Osteocyte (in vitro differentiated cells): ENCODE results near the gene TUBB2B. TPM values are rescaled to one million over a fixed set of nuclear protein-coding genes. Genes with fewer than 3 reads are reported as not detected.
A peak's percentile ranks its signal among the peaks of the same experiment; 100 is the strongest.

Experiments used
- DNase-seq: peaks from one replicate; pipeline ENCODE4 v3.0.0; 2021; ENCODE audit warnings: mixed read lengths; ENCODE audit not compliant: unreplicated experiment; ENCODE audit errors: extremely low spot score
- H3K27ac Mint-ChIP-seq: one replicate; pipeline ENCODE4 v1.8.0; 2021; ENCODE audit warnings: mild to moderate bottlenecking, mixed read lengths; ENCODE audit not compliant: unreplicated experiment
- H3K27me3 Mint-ChIP-seq: one replicate; pipeline ENCODE4 v1.8.0; 2021; ENCODE audit warnings: mixed read lengths; ENCODE audit not compliant: unreplicated experiment
- H3K36me3 Mint-ChIP-seq: one replicate; pipeline ENCODE4 v1.8.0; 2021; ENCODE audit warnings: mixed read lengths; ENCODE audit not compliant: unreplicated experiment
- H3K4me1 Mint-ChIP-seq: one replicate; pipeline ENCODE4 v1.8.0; 2021; ENCODE audit warnings: mixed read lengths; ENCODE audit not compliant: unreplicated experiment
- H3K4me3 Mint-ChIP-seq: one replicate; pipeline ENCODE4 v1.8.0; 2021; ENCODE audit warnings: mild to moderate bottlenecking, moderate library complexity, mixed read lengths; ENCODE audit not compliant: unreplicated experiment
- H3K9me3 Mint-ChIP-seq: one replicate; pipeline ENCODE4 v1.8.0; 2021; ENCODE audit warnings: mixed read lengths; ENCODE audit not compliant: unreplicated experiment
- CTCF ChIP-seq: fragments of 200-600 bp; sonication (generic); IDR thresholded peaks from 2 replicates; pipeline ENCODE4 v1.5.0; 2021; ENCODE audit warnings: antibody characterized with exemption, mild to moderate bottlenecking, moderate library complexity
- total RNA-seq: library from RNA; stranded (reverse); gene quantifications from 2 replicates; pipeline ENCODE4 v1.2.1, GENCODE V29; 2021

TUBB2B gene
- total RNA-seq, 1 donor from 2014 or later, result 61.7 TPM

DNA sequence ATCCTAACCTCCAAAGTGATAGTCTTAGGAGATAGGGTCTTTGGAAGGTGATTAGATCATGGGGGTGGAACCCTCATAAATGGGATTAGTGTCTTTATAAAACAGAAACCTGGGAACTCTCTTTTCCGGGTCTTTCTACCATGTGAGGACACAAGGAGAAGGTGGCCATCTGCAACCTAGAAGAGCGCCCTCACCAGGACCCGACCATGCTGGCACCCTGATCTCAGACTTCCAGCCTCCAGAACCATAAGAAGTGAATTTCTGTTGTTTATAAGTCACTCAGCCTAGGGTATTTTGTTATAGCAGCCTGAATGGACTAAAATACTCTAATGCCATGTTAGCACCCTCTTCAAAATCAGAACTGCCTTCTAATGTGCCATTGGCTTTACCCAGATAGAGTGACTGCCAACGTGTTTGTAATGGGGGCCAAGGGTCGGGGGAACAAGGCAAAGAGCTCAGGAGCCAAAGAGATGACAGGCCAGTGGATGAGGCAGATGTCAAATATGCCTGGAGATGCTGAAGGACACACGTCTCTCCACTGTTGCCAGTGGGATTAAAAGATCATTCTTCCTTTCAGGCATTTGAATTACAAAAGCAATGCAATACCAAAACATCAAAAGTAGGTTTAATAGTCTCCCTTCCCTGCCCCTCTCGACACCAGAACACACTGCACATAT lies 21.0 kb downstream of the TUBB2B start:
- Mint-ChIP-seq H3K36me3 (no peaks in the 10 kb centered on the region), H3K9me3 (no peaks in the 10 kb centered on the region), H3K27ac (peak overlapping the region; percentile 73), H3K27me3 (no peaks in the 10 kb centered on the region), H3K4me1 (peaks cover 36% of the 10 kb centered on the region), H3K4me3 (no peak overlapping the region)
- TF ChIP-seq CTCF, result no peak
- peak; percentile 30 for DNase-seq

DNA sequence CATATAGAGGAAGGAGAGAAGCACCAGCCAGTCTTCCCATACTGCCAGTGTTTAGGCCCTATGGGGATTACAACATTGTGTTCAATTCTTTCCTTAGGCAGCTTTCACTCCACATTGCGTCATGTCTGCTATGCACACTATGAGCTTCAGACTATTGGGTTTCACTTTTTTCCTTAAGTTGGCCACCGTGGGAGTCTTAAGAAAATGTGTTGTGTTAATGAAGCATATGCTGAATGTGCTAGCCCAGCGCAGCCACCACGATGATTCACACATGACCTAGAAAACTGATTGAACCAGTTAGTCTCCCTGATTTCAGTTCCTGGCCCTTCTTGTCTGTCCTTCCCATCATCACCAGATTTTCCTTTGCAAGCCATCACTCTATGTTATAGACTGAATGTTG lies 21.5 kb downstream of the TUBB2B start:
- H3K27me3 Mint-ChIP-seq, result no peaks in the 10 kb centered on the region
- H3K4me3 Mint-ChIP-seq, result no peak overlapping the region
- peak overlapping the region; percentile 73 for H3K27ac Mint-ChIP-seq
- H3K36me3 Mint-ChIP-seq, result no peaks in the 10 kb centered on the region
- no peak for TF ChIP-seq CTCF
- H3K4me1 Mint-ChIP-seq, result peaks cover 33% of the 10 kb centered on the region
- H3K9me3 Mint-ChIP-seq, result no peaks in the 10 kb centered on the region
- peak; percentile 68 for DNase-seq

DNA sequence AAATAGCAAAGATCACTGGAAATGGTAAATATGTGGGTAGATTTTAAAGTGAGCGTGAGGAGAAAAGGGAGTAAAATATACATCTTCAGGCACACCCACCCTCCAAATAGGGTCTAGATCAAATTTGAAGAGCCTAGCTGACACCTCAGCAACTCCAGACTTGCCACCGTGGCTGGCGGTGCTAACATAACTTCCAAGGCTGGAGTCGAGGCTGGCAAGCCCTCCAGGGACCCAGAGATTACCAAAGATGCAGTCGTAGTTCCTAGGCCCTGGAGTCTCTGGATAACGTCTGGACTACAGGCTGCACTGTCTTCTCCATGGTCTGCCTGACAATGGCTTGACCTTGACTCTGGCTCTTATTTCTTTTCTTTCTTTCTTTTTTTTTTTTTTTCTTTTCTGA lies 22.5 kb downstream of the TUBB2B start:
- Mint-ChIP-seq H3K27ac (no peak overlapping the region), H3K27me3 (no peaks in the 10 kb centered on the region), H3K36me3 (no peaks in the 10 kb centered on the region), H3K9me3 (no peaks in the 10 kb centered on the region), H3K4me3 (no peak overlapping the region), H3K4me1 (peaks cover 33% of the 10 kb centered on the region)
- DNase-seq, result peak; percentile 53
- no peak for TF ChIP-seq CTCF

- no peaks in the 10 kb centered on the region for H3K9me3 Mint-ChIP-seq
- peaks cover 16% of the 10 kb centered on the region for H3K4me1 Mint-ChIP-seq
- H3K27ac Mint-ChIP-seq, result no peak overlapping the region
- no peak for TF ChIP-seq CTCF
- no peaks in the 10 kb centered on the region for H3K36me3 Mint-ChIP-seq
- no peaks in the 10 kb centered on the region for H3K27me3 Mint-ChIP-seq
- H3K4me3 Mint-ChIP-seq, result no peak overlapping the region
- DNase-seq, result peak; percentile 19
Measured at GRCh38 chr6:3202999-3203696, 24.3 kb downstream of the TUBB2B start.

DNA sequence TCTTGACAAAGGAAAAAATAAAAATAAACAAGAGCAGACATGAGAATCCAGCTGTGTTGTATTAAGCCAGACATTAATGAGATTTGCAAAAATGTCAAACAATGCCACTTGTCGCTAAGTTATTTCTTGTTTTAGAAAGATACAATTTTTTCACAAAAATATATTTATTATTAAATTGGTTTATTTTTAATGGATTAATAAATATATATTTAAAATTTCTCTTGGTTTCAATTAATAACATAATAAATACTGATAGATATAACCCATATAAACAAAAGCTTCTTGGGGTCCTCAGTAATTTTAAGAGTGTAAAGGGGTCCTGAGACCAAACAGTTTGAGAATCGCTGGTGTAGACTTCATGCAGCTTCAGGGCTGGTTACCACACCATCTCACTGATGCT lies 26.1 kb downstream of the TUBB2B start:
- DNase-seq, result no peak
- H3K36me3 Mint-ChIP-seq, result no peaks in the 10 kb centered on the region
- no peak for TF ChIP-seq CTCF
- H3K4me3 Mint-ChIP-seq, result no peak overlapping the region
- no peaks in the 10 kb centered on the region for H3K27me3 Mint-ChIP-seq
- no peaks in the 10 kb centered on the region for H3K9me3 Mint-ChIP-seq
- no peak overlapping the region for H3K27ac Mint-ChIP-seq
- H3K4me1 Mint-ChIP-seq, result peaks cover 7% of the 10 kb centered on the region
